CD4-positive, alpha-beta T cell (primary cell): ENCODE data around the gene CLSTN2. TPM values are rescaled to one million over a fixed set of nuclear protein-coding genes. Genes with fewer than 3 reads are reported as not detected.

Experiments
- ATAC-seq: fragments of 200-7000 bp; cut with Tn5 transposase; one replicate; pipeline ENCODE4 v1.10.0; 2022; ENCODE audit warnings: mild to moderate bottlenecking; ENCODE audit not compliant: poor library complexity
- CTCF ChIA-PET: fragments of 350-600 bp; sonication (Branson Sonifier 250); formaldehyde crosslinking; loops from one replicate; lab custom pipeline; 2021; ENCODE audit warnings: antibody characterized with exemption, inconsistent platforms; lab: Charles Lee
- POLR2A ChIA-PET: fragments of 350-600 bp; sonication (Branson Sonifier 250); formaldehyde crosslinking; loops from one replicate; lab custom pipeline; 2021; ENCODE audit warnings: antibody characterized with exemption, inconsistent platforms; lab: Charles Lee
- DNase-seq, 14 experiments: peaks; one replicate each; pipeline ENCODE4 v3.0.0-alpha.2; 2013 to 2020; ENCODE audit warnings: mixed read lengths in 2 of 14
- H3K27ac ChIP-seq, 2 donors: one replicate each; pipeline versions ENCODE4 v1.5.1 to v1.7.0; 2013; ENCODE audit warnings: low read length in 2 of 2, low read depth in 1 of 2, mild to moderate bottlenecking in 1 of 2
- H3K27me3 ChIP-seq, 2 experiments: 1 replicate in 1 of 2; 2 replicates in 1 of 2; pipeline versions ENCODE4 v1.6.1 to v1.7.0; 2013; ENCODE audit warnings: low read length in 2 of 2, control low read depth in 1 of 2, mild to moderate bottlenecking in 1 of 2, moderate library complexity in 1 of 2; ENCODE audit not compliant: insufficient read depth in 2 of 2, control insufficient read depth in 1 of 2
- H3K36me3 ChIP-seq: one replicate; pipeline ENCODE4 v1.6.1; 2013; ENCODE audit warnings: low read length, control low read depth; ENCODE audit not compliant: insufficient read depth
- H3K4me1 ChIP-seq: one replicate; pipeline ENCODE4 v1.6.1; 2013; ENCODE audit warnings: low read length, control low read depth; ENCODE audit not compliant: insufficient read depth
- H3K4me3 ChIP-seq: one replicate; pipeline ENCODE4 v1.5.1; 2013; ENCODE audit warnings: mild to moderate bottlenecking, low read length, moderate library complexity
- H3K9me3 ChIP-seq, 2 experiments: 1 replicate in 1 of 2; 2 replicates in 1 of 2; pipeline versions ENCODE4 v1.6.1 to v1.7.0; 2013; ENCODE audit warnings: low read length in 2 of 2, mild to moderate bottlenecking in 2 of 2, control low read depth in 1 of 2, moderate library complexity in 1 of 2; ENCODE audit not compliant: control insufficient read depth in 1 of 2, insufficient read depth in 1 of 2
- H3K27ac Mint-ChIP-seq: one replicate; pipeline ENCODE4 v1.8.0; 2020; ENCODE audit warnings: mixed read lengths
- H3K27me3 Mint-ChIP-seq: one replicate; pipeline ENCODE4 v1.8.0; 2021; ENCODE audit warnings: mixed read lengths
- H3K36me3 Mint-ChIP-seq: one replicate; pipeline ENCODE4 v1.8.0; 2021; ENCODE audit warnings: low read depth, mixed read lengths
- H3K4me1 Mint-ChIP-seq: one replicate; pipeline ENCODE4 v1.8.0; 2021; ENCODE audit warnings: low read depth, mixed read lengths
- H3K4me3 Mint-ChIP-seq: one replicate; pipeline ENCODE4 v1.8.0; 2020; ENCODE audit warnings: mild to moderate bottlenecking, mixed read lengths
- H3K9me3 Mint-ChIP-seq: one replicate; pipeline ENCODE4 v1.8.0; 2020; ENCODE audit warnings: mixed read lengths
- intact Hi-C, 2 experiments: fragments of 100-400 bp; cut with DNase I in 1 of 2; cut with micrococcal nuclease in 1 of 2; formaldehyde crosslinking; loops; one replicate each; pipeline versions ENCODE4 v1.15.1 to v1.9.0; 2023 to 2025; cut with DNase I, micrococcal nuclease
- total RNA-seq, 174 experiments: library from RNA in 2 of 174; stranded (reverse) in 2 of 174; gene quantifications; one replicate each; pipeline ENCODE4 v1.2.3 and lab custom pipeline; 2021 to 2026
- TF ChIP-seq, protein P1 (sequence below): fragments of 200-600 bp; IDR thresholded peaks from one replicate; pipeline ENCODE4 v1.8.0; 2022; ENCODE audit warnings: antibody characterized with exemption, mild to moderate bottlenecking

CLSTN2 gene
- total RNA-seq, 2 experiments from 2014 or later, result not detected

DNA sequence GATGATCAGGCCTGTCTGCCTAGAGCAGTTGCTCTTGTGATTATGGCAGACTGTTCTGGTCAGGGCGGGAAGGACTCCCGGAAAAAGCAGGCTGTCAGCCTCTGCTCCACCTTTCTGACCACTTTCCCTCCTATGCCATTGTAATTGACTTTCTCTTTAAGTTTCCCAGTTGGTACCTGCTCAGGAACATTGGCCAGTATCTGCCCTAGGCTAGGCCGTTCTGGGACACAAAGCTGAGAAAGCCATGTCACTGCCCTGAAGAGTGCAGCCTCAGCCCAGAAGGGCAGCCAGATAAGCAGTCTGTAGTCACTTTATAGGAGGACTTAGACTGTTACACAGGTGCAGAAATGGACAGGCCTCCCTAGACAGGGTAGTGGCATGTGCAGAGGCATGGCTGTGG is 80.8 kb downstream of the CLSTN2 start:
- ChIA-PET POLR2A (no interaction called here), CTCF (no interaction called here)
- TF ChIP-seq, protein P1, sequence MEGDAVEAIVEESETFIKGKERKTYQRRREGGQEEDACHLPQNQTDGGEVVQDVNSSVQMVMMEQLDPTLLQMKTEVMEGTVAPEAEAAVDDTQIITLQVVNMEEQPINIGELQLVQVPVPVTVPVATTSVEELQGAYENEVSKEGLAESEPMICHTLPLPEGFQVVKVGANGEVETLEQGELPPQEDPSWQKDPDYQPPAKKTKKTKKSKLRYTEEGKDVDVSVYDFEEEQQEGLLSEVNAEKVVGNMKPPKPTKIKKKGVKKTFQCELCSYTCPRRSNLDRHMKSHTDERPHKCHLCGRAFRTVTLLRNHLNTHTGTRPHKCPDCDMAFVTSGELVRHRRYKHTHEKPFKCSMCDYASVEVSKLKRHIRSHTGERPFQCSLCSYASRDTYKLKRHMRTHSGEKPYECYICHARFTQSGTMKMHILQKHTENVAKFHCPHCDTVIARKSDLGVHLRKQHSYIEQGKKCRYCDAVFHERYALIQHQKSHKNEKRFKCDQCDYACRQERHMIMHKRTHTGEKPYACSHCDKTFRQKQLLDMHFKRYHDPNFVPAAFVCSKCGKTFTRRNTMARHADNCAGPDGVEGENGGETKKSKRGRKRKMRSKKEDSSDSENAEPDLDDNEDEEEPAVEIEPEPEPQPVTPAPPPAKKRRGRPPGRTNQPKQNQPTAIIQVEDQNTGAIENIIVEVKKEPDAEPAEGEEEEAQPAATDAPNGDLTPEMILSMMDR, result no peak
- Mint-ChIP-seq H3K27me3 (no peaks in the 10 kb centered on the region), H3K9me3 (no peaks in the 10 kb centered on the region), H3K4me3 (no peak overlapping the region), H3K36me3 (no peaks in the 10 kb centered on the region), H3K27ac (no peak overlapping the region), H3K4me1 (no peaks in the 10 kb centered on the region)
- Histone ChIP-seq H3K27me3 (no peaks in the 10 kb centered on the region), H3K36me3 (no peaks in the 10 kb centered on the region), H3K27ac (no peak overlapping the region), H3K4me1 (no peaks in the 10 kb centered on the region), H3K9me3 (no peaks in the 10 kb centered on the region), H3K4me3 (no peak overlapping the region)
- ATAC-seq, result no peak
- intact Hi-C loops, result no loop called here
- no peak for DNase-seq

DNA sequence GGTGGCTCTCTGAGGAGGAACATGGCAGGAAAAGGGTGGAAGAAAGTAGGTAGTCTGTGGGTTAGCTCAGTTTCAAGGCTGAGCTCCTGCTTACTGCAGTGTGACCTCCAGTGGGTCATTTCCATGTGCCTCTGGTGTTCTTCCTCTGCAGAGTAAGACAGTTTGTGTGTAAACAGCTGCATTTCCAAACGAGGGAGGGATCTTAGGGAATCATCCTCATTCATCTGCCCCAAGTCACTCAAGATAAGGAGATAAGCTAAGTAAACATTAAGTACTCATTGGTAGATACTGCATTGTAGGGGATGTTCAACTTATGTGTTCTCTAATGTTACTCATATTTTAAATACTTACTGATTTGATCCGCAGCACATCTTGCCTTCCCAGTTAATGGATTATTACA is 83.6 kb downstream of the CLSTN2 start:
- Mint-ChIP-seq H3K4me1 (no peaks in the 10 kb centered on the region), H3K27me3 (peaks cover 5% of the 10 kb centered on the region), H3K4me3 (no peak overlapping the region), H3K36me3 (no peaks in the 10 kb centered on the region), H3K27ac (no peak overlapping the region), H3K9me3 (no peaks in the 10 kb centered on the region)
- Histone ChIP-seq H3K27ac (no peak overlapping the region), H3K36me3 (no peaks in the 10 kb centered on the region), H3K4me3 (no peak overlapping the region), H3K9me3 (peaks cover 0 to under 1% of the 10 kb centered on the region in 2 experiments), H3K27me3 (no peaks in the 10 kb centered on the region), H3K4me1 (no peaks in the 10 kb centered on the region)
- no peak for ATAC-seq
- CTCF ChIA-PET, result no interaction called here
- intact Hi-C loops, result no loop called here
- POLR2A ChIA-PET, result no interaction called here
- TF ChIP-seq, protein P1, result no peak
- no peak for DNase-seq

DNA sequence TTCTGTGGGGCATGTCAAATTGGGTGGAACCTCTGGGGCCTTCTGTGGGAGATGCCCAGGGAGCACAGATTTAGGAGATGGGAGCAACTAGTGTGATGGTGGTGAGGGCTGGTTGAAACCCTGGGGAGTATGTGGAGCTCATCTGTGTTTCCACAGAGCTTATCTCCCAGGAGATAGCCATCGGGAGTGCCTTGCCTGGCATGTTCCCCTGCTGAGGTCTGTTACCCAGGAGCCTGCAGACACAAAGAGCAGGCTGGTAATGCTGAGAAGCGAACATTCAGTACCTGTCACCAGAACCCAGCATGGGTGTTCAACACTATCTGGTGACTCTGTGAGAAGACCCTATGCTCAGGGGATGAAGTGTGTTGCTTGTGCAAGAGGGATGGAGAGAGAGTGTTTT is 85.0 kb downstream of the CLSTN2 start:
- Mint-ChIP-seq H3K27ac (no peak overlapping the region), H3K4me1 (no peaks in the 10 kb centered on the region), H3K4me3 (no peak overlapping the region), H3K36me3 (no peaks in the 10 kb centered on the region), H3K9me3 (no peaks in the 10 kb centered on the region), H3K27me3 (peaks cover 5% of the 10 kb centered on the region)
- no peaks in the 10 kb centered on the region for H3K36me3 ChIP-seq
- no peak overlapping the region for H3K27ac ChIP-seq
- ChIA-PET CTCF (no interaction called here), POLR2A (no interaction called here)
- H3K4me3 ChIP-seq, result no peak overlapping the region
- ATAC-seq (no peak), DNase-seq (no peak)
- no peaks in the 10 kb centered on the region for H3K4me1 ChIP-seq
- intact Hi-C loops, result no loop called here
- H3K9me3 ChIP-seq, result peaks cover 0 to 4% of the 10 kb centered on the region in 2 experiments
- TF ChIP-seq, protein P1, result no peak
- no peaks in the 10 kb centered on the region for H3K27me3 ChIP-seq
